Transverse colon (tissue), 4 donors: Measurements from ENCODE around the gene UCKL1. TPM values are rescaled to one million over a fixed set of nuclear protein-coding genes. Genes with fewer than 3 reads are reported as not detected.
A peak's percentile ranks its signal among the peaks of the same experiment; 100 is the strongest.

ENCODE experiments used
- DNase-seq: peaks from one replicate; pipeline ENCODE4 v3.0.0-alpha.2; 2019
- H3K27ac ChIP-seq, 4 donors: fragments of 200-600 bp; sonication (generic); 2 replicates each; pipeline ENCODE4 v1.5.1; 2016 to 2018; ENCODE audit warnings: inconsistent platforms in 4 of 4
- H3K27me3 ChIP-seq: fragments of 200-600 bp; sonication (generic); 2 replicates; pipeline ENCODE4 v1.5.1; 2017; ENCODE audit warnings: inconsistent platforms
- H3K36me3 ChIP-seq, 4 donors: fragments of 200-600 bp; sonication (generic); 2 replicates each; pipeline ENCODE4 v1.5.1; 2017 to 2019; ENCODE audit warnings: inconsistent platforms in 4 of 4
- H3K4me1 ChIP-seq, 4 donors: fragments of 200-600 bp; sonication (generic); 2 replicates each; pipeline ENCODE4 v1.5.1; 2017 to 2020; ENCODE audit warnings: inconsistent platforms in 4 of 4
- H3K4me3 ChIP-seq, 4 donors: fragments of 200-600 bp; sonication (generic); 1 replicate in 1 of 4; 2 replicates in 3 of 4; pipeline versions ENCODE4 v1.5.1 to v1.6.1; 2017 to 2019; ENCODE audit warnings: inconsistent platforms in 4 of 4
- H3K9me3 ChIP-seq, 2 donors: fragments of 200-600 bp; sonication (generic); 2 replicates each; pipeline ENCODE4 v1.5.1; 2017 to 2019; ENCODE audit warnings: inconsistent platforms in 2 of 2
- CTCF ChIP-seq, 5 experiments: fragments of 200-600 bp in 3 of 5; fragments of 450-650 bp in 2 of 5; sonication (generic) in 3 of 5; IDR thresholded peaks; 1 replicate in 2 of 5; 2 replicates in 3 of 5; pipeline ENCODE4 v1.5.1; 2016 to 2017; ENCODE audit warnings: antibody characterized with exemption in 5 of 5, inconsistent platforms in 3 of 5, mild to moderate bottlenecking in 2 of 5, moderate library complexity in 1 of 5
- EP300 ChIP-seq: sonication (generic); formaldehyde crosslinking; IDR thresholded peaks from one replicate; pipeline ENCODE4 v1.6.1; 2017; ENCODE audit warnings: antibody characterized with exemption, low read depth
- POLR2A ChIP-seq: fragments of 450-650 bp; IDR thresholded peaks from one replicate; pipeline ENCODE4 v1.6.1; 2016; ENCODE audit warnings: antibody characterized with exemption, mild to moderate bottlenecking, moderate library complexity
- POLR2AphosphoS5 ChIP-seq, 3 donors: sonication (generic); formaldehyde crosslinking; IDR thresholded peaks; one replicate each; pipeline ENCODE4 v1.6.1; 2016; ENCODE audit warnings: antibody characterized with exemption in 3 of 3
- WGBS, 2 donors: methylation state at CpG; one replicate each; pipeline ENCODE4 v1.1.5; 2018; ENCODE audit warnings: low coverage in 1 of 2; 5-methylcytosine and 5-hydroxymethylcytosine counted together
- in situ Hi-C, 4 donors: fragments of 200-750 bp; cut with MboI; loops; one replicate each; pipeline versions ENCODE4 v1.15.0 to v1.15.1; 2017; ENCODE audit warnings: low sequenced_read_pairs in 3 of 4, low pct_ligation_motif_present in 1 of 4, low pct_unique_long_range_greater_than_20kb in 1 of 4
- intact Hi-C: fragments of 100-400 bp; cut with DNase I; formaldehyde crosslinking; loops from one replicate; pipeline ENCODE4 v1.15.1; 2023; ENCODE audit warnings: low total_unique reads
- total RNA-seq, 4 donors: library from RNA; depleted of rRNA; stranded (reverse); fragments of >200 nt; gene quantifications; one replicate each; pipeline ENCODE4 v1.1.0, GENCODE V29; 2016

Gene UCKL1
- total RNA-seq, 4 donors from 2014 or later = 41.1 to 189 (median 68.5) TPM

GRCh38 chr20:63979557-63980316 is 23.5 kb upstream of the UCKL1 start, which contains the start of gene SAMD10:
Gene SAMD10 (minus strand): TSS chr20:63979642. CDS start chr20:63979467, 175 bp downstream.
- H3K27ac ChIP-seq = peak within 1 kb of the TSS; percentile 81 to 89 (median 88)
- WGBS, 2 donors = 4% methylated on average over 24 of the region's 52 CpGs; no CpG with 5 or more reads in 1 of the 2 donors
- H3K36me3 ChIP-seq = peaks cover 0 to 9% (median 4%) of the 10 kb centered on the region in 4 donors
- peak within 1 kb of the TSS; percentile 37 to 60 (median 55) for H3K4me3 ChIP-seq
- H3K4me1 ChIP-seq = peaks cover 25 to 36% (median 30%) of the 10 kb centered on the region in 4 donors
- peak; percentile 13 to 56 (median 18) for TF ChIP-seq CTCF (IDR thresholded peaks at IDR 0.05)
- no peak for TF ChIP-seq POLR2A
- DNase-seq = peak; percentile 59
- no peaks in the 10 kb centered on the region for H3K9me3 ChIP-seq
- intact Hi-C loops = loop anchor here (10.0 kb wide), 1 partner anchor 205 kb away; no protein-coding TSS in a partner anchor
- H3K27me3 ChIP-seq = no peaks in the 10 kb centered on the region
- in situ Hi-C loops = no loop called here

- 0% methylated on average over 12 of the region's 47 CpGs; no CpG with 5 or more reads in 1 of the 2 donors for WGBS, 2 donors
- Histone ChIP-seq H3K27me3 (no peaks in the 10 kb centered on the region), H3K4me3 (peak overlapping the region; percentile 37 to 60 (median 55)), H3K9me3 (no peaks in the 10 kb centered on the region), H3K27ac (peak overlapping the region; percentile 81 to 89 (median 88)), H3K36me3 (peaks cover 0 to 5% (median 2%) of the 10 kb centered on the region in 4 donors), H3K4me1 (peaks cover 25 to 36% (median 30%) of the 10 kb centered on the region in 4 donors)
- DNase-seq = no peak
- in situ Hi-C loops (no loop called here), intact Hi-C loops (loop anchor here (10.0 kb wide), 1 partner anchor 204 kb away; no protein-coding TSS in a partner anchor)
- TF ChIP-seq EP300 (no peak), CTCF (IDR thresholded peaks at IDR 0.05) (no peak), POLR2A (no peak), POLR2AphosphoS5 (IDR thresholded peaks at IDR 0.05) (no peak)
These were observed 23.0 kb upstream of the UCKL1 start for GRCh38 chr20:63979229-63979556.

GRCh38 chr20:63978319-63979228 is 22.4 kb upstream of the UCKL1 start:
- intact Hi-C loops = loop anchor here (10.0 kb wide), 1 partner anchor 204 kb away; no protein-coding TSS in a partner anchor
- Histone ChIP-seq H3K36me3 (no peaks in the 10 kb centered on the region), H3K4me1 (peaks cover 25 to 38% (median 33%) of the 10 kb centered on the region in 4 donors), H3K27ac (peak overlapping the region; percentile 81 to 89 (median 88)), H3K9me3 (no peaks in the 10 kb centered on the region), H3K27me3 (no peaks in the 10 kb centered on the region), H3K4me3 (peak overlapping the region; percentile 37 to 60 (median 55))
- WGBS, 2 donors = 16 to 50% methylated on average over 2 to 29 of the region's 52 CpGs
- peak; percentile 90 for DNase-seq
- TF ChIP-seq EP300 (no peak), POLR2A (peak; percentile 39), POLR2AphosphoS5 (IDR thresholded peaks at IDR 0.05) (peak; percentile 55 to 66 (median 62)), CTCF (IDR thresholded peaks at IDR 0.05) (no peak)
- in situ Hi-C loops = no loop called here
